Neural cell (in vitro differentiated cells): ENCODE results near the gene CHL1. TPM values are rescaled to one million over a fixed set of nuclear protein-coding genes. Genes with fewer than 3 reads are reported as not detected.

Experiments used
- H2AFZ ChIP-seq: fragments of 200-600, 300-800 bp; sonication (generic), shearing (Covaris generic); 2 replicates; pipeline ENCODE4 v1.6.0; 2014; ENCODE audit warnings: low read depth, mild to moderate bottlenecking, antibody characterized with exemption, low read length, moderate library complexity
- H3F3A ChIP-seq: fragments of 200-600 bp; shearing (Covaris generic); 2 replicates; pipeline ENCODE4 v1.6.1; 2016; ENCODE audit warnings: mild to moderate bottlenecking, moderate library complexity, mixed read lengths, antibody characterized with exemption, low read length; ENCODE audit not compliant: insufficient read depth, poor library complexity, severe bottlenecking
- H3K27ac ChIP-seq: fragments of 200-600, 300-800 bp; sonication (generic), shearing (Covaris generic); 2 replicates; pipeline ENCODE4 v1.5.1; 2014; ENCODE audit warnings: mild to moderate bottlenecking, low read length, moderate library complexity
- H3K27me3 ChIP-seq: fragments of 300-800, 200-600 bp; sonication (generic), shearing (Covaris generic); 2 replicates; pipeline ENCODE4 v1.6.0; 2014; ENCODE audit warnings: mild to moderate bottlenecking, low read depth, low read length, moderate library complexity; ENCODE audit not compliant: insufficient read depth
- H3K36me3 ChIP-seq: fragments of 300-800, 200-600 bp; sonication (generic), shearing (Covaris generic); 2 replicates; pipeline ENCODE4 v1.5.1; 2014; ENCODE audit warnings: mild to moderate bottlenecking, antibody characterized with exemption, low read length, moderate library complexity; ENCODE audit not compliant: insufficient read depth
- H3K4me2 ChIP-seq: fragments of 300-800, 200-600 bp; sonication (generic), shearing (Covaris generic); 2 replicates; pipeline ENCODE4 v1.6.0; 2014; ENCODE audit warnings: mild to moderate bottlenecking, low read length
- H3K4me3 ChIP-seq: fragments of 300-800, 200-600 bp; sonication (generic), shearing (Covaris generic); 2 replicates; pipeline ENCODE4 v1.5.1; 2014; ENCODE audit warnings: mild to moderate bottlenecking, low read length, moderate library complexity
- H3K79me2 ChIP-seq: fragments of 200-600 bp; shearing (Covaris generic); replicated peaks from 2 replicates; pipeline ENCODE4 v1.6.0; 2014; ENCODE audit warnings: mild to moderate bottlenecking, low read length, moderate library complexity; ENCODE audit not compliant: insufficient read depth
- H3K9ac ChIP-seq: fragments of 300-800, 200-600 bp; sonication (generic), shearing (Covaris generic); 2 replicates; pipeline ENCODE4 v1.6.1; 2016; ENCODE audit warnings: mild to moderate bottlenecking, low read length, mixed read lengths
- H3K9me2 ChIP-seq: fragments of 200-600 bp; shearing (Covaris generic); 2 replicates; pipeline ENCODE4 v1.6.1; 2016; ENCODE audit warnings: mild to moderate bottlenecking, low read length, mixed read lengths; ENCODE audit not compliant: insufficient read depth
- H3K9me3 ChIP-seq: fragments of 200-600, 300-800 bp; sonication (generic), shearing (Covaris generic); 2 replicates; pipeline ENCODE4 v1.6.1; 2016; ENCODE audit warnings: mild to moderate bottlenecking, mixed run types, low read length, moderate library complexity, mixed read lengths
- H4K20me1 ChIP-seq: fragments of 200-600 bp; shearing (Covaris generic); 2 replicates; pipeline ENCODE4 v1.6.1; 2016; ENCODE audit warnings: mild to moderate bottlenecking, mixed run types; ENCODE audit not compliant: insufficient read depth
- CTCF ChIP-seq: fragments of 450-650 bp; IDR thresholded peaks from 2 replicates; pipeline ENCODE4 v1.5.1; 2014; ENCODE audit warnings: antibody characterized with exemption, mild to moderate bottlenecking, moderate library complexity; ENCODE audit not compliant: poor library complexity, severe bottlenecking
- EP300 ChIP-seq: fragments of 450-650 bp; conservative IDR thresholded peaks from 2 replicates; pipeline ENCODE4 v1.6.1; 2014; ENCODE audit warnings: antibody characterized with exemption, mild to moderate bottlenecking, moderate library complexity; ENCODE audit not compliant: poor library complexity, severe bottlenecking
- EZH2 ChIP-seq: fragments of 200-600, 300-800 bp; shearing (Covaris generic), sonication (generic); IDR thresholded peaks from 2 replicates; pipeline ENCODE4 v1.6.1; 2014; ENCODE audit warnings: antibody characterized with exemption, low read length, borderline replicate concordance, mild to moderate bottlenecking; ENCODE audit not compliant: insufficient read depth, poor library complexity, severe bottlenecking
- MXI1 ChIP-seq: fragments of 450-650 bp; conservative IDR thresholded peaks from 2 replicates; pipeline ENCODE4 v1.6.1; 2014; ENCODE audit warnings: antibody characterized with exemption, mild to moderate bottlenecking; ENCODE audit not compliant: poor library complexity, severe bottlenecking
- POLR2AphosphoS5 ChIP-seq: IDR thresholded peaks from 2 replicates; pipeline ENCODE4 v1.6.1; 2012
- RAD21 ChIP-seq: fragments of 450-650 bp; conservative IDR thresholded peaks from 2 replicates; pipeline ENCODE4 v1.6.1; 2014; ENCODE audit warnings: antibody characterized with exemption, mild to moderate bottlenecking, moderate library complexity
- REST ChIP-seq: IDR thresholded peaks from 2 replicates; pipeline ENCODE4 v1.6.1; 2012; ENCODE audit warnings: borderline replicate concordance
- SMC3 ChIP-seq: fragments of 450-650 bp; conservative IDR thresholded peaks from 2 replicates; pipeline ENCODE4 v1.6.1; 2014; ENCODE audit warnings: antibody characterized with exemption, mild to moderate bottlenecking, moderate library complexity; ENCODE audit not compliant: poor library complexity
- TAF1 ChIP-seq: IDR thresholded peaks from 2 replicates; pipeline ENCODE4 v1.6.1; 2012; ENCODE audit warnings: low read depth
- polyA plus RNA-seq: library from polyadenylated mRNA; depleted of rRNA; stranded (reverse); fragments of >200 nt; gene quantifications from 2 replicates; pipeline ENCODE4 v1.2.3, GENCODE V29; 2014

Gene CHL1
- polyA plus RNA-seq, 1 donor from 2014 or later: 199 TPM

GRCh38 chr3:427128-427527 lies 230.6 kb downstream of the CHL1 start:
- H3K36me3 ChIP-seq: no peaks in the 10 kb centered on the region
- H3K4me2 ChIP-seq: peak overlapping the region; percentile 1
- peak overlapping the region; percentile 14 for H3K4me3 ChIP-seq
- no peaks in the 10 kb centered on the region for H3K79me2 ChIP-seq
- no peaks in the 10 kb centered on the region for H3K9me2 ChIP-seq
- H4K20me1 ChIP-seq: no peaks in the 10 kb centered on the region
- H3K27me3 ChIP-seq: no peaks in the 10 kb centered on the region
- no peak overlapping the region for H2AFZ ChIP-seq
- TF ChIP-seq REST (peak; percentile 80), TAF1 (no peak)
- H3K9ac ChIP-seq: no peak overlapping the region
- H3K9me3 ChIP-seq: no peaks in the 10 kb centered on the region
- H3F3A ChIP-seq: no peaks in the 10 kb centered on the region
- H3K27ac ChIP-seq: peak overlapping the region; percentile 35

GRCh38 chr3:430186-430585 lies 233.6 kb downstream of the CHL1 start:
- Histone ChIP-seq H3K27me3 (no peaks in the 10 kb centered on the region), H3K9me3 (no peaks in the 10 kb centered on the region), H4K20me1 (no peaks in the 10 kb centered on the region), H3K79me2 (no peaks in the 10 kb centered on the region), H3F3A (no peaks in the 10 kb centered on the region), H3K36me3 (no peaks in the 10 kb centered on the region), H3K27ac (no peak overlapping the region), H3K4me2 (no peak overlapping the region), H3K9me2 (no peaks in the 10 kb centered on the region), H3K4me3 (no peak overlapping the region), H2AFZ (no peak overlapping the region), H3K9ac (no peak overlapping the region)
- TF ChIP-seq REST (no peak), POLR2AphosphoS5 (no peak), EZH2 (no peak), MXI1 (no peak), RAD21 (no peak), SMC3 (no peak), TAF1 (no peak), EP300 (no peak), CTCF (no peak)
